SKM-1 treated with dmso at 0.1 percent for 144 hours (cell line): ENCODE data around the gene GGTLC2.
"Not testable (repeated sequence)": the region's sequence is repeated elsewhere in the genome, so short reads cannot be mapped to it uniquely, and the experiment has no call there.

Experiments
- DNase-seq: peaks from one replicate; lab custom pipeline; 2025; ENCODE audit not compliant: unreplicated experiment; lab: John Stamatoyannopoulos, UW

Gene GGTLC2

DNA sequence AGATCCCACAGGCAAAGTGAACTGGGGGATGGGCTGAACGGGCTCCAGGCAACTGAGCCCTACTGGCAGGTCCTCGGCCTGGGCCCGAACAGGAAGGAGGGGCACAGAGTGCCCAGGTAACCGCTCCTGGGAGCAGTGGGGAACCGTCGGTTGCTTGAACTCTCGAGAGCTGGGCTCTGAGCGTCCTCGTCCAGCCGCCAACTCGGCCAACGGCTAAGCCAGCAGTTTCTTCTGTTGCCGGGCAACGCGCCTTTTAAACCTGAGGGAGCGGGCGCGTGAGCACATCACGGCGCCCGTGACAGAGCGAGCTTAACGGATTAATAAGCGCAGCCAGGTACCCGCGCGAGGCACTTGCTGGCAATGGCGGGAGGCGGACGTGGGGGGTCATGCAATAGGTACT lies at the start of gene GGTLC2:
Gene GGTLC2, plus strand, starts transcription at position 301 of the 400 bp plus-strand sequence. CDS start 1,732 bp downstream, outside the sequence.
- not testable (repeated sequence) for DNase-seq

- no peak for DNase-seq
These were observed 49.2 kb upstream of the GGTLC2 start for GRCh38 chr22:22595001-22595835.

- DNase-seq = no peak
These were observed 46.3 kb upstream of the GGTLC2 start for GRCh38 chr22:22598144-22598543.

GRCh38 chr22:22599248-22599647 lies 45.2 kb upstream of the GGTLC2 start:
- no peak for DNase-seq

- DNase-seq = no peak
These were observed 43.7 kb upstream of the GGTLC2 start for GRCh38 chr22:22600531-22601261.

GRCh38 chr22:22603470-22603947 lies 40.9 kb upstream of the GGTLC2 start:
- no peak for DNase-seq

DNA sequence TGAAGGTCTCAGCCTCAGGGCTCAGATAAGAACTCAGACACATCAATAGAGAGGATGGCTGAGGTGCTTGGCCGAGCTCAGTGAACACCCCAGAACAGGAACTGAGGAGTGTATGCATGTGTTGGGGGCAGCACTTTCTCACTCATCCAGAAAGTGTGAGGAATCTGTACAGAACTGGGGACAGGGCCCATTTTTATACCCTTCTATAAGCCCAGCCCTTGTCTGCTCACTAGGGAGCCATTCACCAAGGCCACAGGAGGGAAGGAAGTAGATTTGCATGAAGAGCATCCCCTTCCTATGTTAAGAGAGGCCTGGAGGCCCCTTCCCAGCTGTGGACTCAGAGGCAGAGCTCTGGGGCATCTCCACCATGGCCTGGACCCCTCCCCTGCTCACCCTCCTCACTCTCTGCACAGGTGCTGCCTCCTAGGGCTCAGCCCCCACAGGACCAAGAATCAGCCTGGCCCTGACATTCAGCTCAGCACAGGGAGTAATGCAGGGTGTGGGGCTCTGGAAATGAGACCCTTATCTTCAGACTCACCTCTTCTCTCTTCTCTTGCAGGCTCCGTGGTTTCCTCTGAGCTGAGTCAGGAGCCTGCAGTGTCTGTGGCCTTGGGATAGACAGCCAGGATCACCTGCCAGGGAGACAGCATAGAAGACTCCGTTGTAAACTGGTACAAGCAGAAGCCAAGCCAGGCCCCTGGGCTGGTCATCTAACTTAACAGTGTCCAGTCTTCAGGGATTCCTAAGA lies 39.9 kb upstream of the GGTLC2 start:
- no peak for DNase-seq

- no peak for DNase-seq
These were observed 39.4 kb upstream of the GGTLC2 start for GRCh38 chr22:22605074-22605404.

DNA sequence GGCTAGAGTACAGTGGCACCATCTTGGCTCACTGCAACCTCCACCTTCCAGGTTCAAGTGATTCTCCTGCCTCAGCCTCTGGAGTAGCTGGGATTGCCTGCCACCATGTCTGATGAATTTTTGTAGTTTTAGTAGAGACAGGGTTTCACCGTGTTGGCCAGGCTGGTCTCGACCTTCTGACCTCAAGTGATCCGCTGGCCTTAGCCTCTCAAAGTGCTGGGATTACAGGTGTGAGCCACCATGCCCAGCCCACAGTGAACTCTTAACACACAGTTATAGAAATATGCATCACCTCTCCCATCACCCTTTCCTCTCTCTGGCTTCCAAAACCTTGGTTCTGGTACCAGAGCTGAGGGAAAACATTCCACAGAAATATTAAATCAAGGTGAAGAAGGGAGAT lies 36.4 kb upstream of the GGTLC2 start:
- not testable (repeated sequence) for DNase-seq

GRCh38 chr22:22609291-22609690 lies 35.1 kb upstream of the GGTLC2 start:
- DNase-seq = no peak

DNA sequence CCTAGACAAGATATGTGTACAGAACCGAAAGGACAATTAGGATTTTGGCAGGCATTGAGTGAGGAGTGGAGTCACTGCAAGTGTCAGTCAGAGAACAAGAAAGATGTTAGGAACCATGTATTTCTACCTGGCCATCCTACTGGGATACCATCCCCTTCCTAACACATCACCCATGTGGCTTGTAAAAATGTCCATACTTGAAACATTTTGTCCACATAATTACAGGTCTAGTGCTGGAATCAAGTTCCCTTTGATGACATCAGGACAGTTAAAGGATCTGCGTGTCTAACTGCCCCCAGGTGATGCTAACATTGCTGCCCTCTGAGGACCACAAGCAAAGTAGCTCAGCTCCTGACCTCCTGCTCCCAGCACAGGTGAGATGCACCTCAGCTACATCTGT lies 31.9 kb upstream of the GGTLC2 start:
- no peak for DNase-seq

GRCh38 chr22:22614065-22614464 lies 30.3 kb upstream of the GGTLC2 start:
- no peak for DNase-seq

DNA sequence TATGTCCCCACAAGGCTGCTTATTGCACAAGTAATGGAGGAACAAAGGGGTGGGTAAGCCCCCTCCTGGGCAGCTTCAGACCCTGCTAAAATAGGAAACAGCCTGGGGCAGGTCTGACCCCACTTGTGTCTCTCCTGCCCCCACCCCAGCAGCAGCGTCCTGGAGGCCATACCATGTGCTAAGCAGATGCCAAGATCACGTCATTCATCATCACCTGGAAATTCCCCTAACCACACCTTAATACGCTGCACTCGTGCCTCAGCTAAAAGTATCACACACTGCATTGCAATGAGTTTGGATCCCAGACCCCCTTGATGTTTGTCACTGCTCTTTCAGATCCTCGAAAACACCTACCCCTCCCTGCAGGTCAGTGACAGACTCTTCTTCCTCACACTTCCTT lies 27.8 kb upstream of the GGTLC2 start:
- DNase-seq = no peak

DNA sequence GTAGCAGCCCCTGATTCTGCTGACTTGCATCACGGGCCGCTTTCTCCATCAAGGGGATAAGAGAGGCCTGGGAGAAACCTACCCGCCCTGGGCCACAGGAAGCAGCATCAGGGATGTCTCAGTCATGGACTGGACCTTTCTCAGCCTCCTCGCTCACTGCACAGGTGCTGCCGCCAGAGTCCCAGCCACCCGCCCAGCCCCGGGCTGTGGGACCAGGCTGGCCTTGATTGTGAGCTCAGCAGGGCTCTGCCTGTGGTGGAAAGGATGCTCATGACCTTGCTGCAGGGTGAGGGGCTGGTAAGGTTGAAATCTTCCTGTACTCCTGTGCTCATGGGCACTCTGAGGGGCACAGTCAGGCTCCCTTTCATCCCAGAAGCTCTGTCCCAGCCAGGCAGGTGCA lies 26.0 kb upstream of the GGTLC2 start:
- DNase-seq = no peak

- DNase-seq = no peak
These were observed 25.5 kb upstream of the GGTLC2 start for GRCh38 chr22:22618923-22619322.

DNA sequence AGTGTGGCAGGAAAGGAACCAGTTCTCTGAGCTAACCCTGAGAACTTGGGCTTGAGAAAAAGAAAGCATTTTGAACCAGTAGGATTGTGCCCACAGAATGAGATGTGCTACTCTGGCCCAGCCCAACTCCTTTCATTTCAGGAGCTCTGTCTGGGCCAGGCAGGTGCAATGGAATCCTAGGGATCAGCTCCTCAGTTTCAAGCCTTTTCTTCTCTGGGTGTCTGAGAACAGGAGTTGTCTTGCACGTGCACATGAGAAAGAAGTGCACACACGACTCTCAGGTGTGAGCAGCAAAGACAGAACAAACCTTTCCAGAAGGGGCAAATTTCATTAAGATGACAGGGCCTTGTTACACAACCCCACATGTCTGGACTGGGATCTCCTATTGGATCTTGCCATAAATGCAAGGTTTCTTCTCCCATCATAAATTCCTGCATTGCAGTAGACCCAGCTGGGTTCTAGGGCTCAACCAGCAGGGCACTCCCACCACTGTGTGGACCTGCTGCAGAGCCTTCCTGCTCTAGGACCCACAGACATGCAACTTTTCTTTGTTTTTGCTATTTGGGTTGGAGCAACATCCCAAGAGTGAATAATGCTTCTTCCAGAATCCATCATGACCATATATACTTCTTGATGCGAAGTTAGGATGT lies 24.5 kb upstream of the GGTLC2 start:
- DNase-seq = no peak

GRCh38 chr22:22628546-22629495 lies 15.6 kb upstream of the GGTLC2 start:
- DNase-seq = not testable (repeated sequence)

GRCh38 chr22:22631223-22631652 lies 13.2 kb upstream of the GGTLC2 start:
- not testable (repeated sequence) for DNase-seq

- DNase-seq = not testable (repeated sequence)
These were observed 12.2 kb upstream of the GGTLC2 start for GRCh38 chr22:22632226-22632625.

- DNase-seq = not testable (repeated sequence)
These were observed 10.9 kb upstream of the GGTLC2 start for GRCh38 chr22:22633533-22633932.
